Measurements from ENCODE around the gene FPR3. TPM values are rescaled to one million over a fixed set of nuclear protein-coding genes. Genes with fewer than 3 reads are reported as not detected.

The FPR3 gene
- total RNA-seq: not detected in 2 replicates

GRCh38 chr19:51794885-51795490 lies at the start of gene FPR3:
Gene FPR3, plus strand, starts transcription at chr19:51795157. Its CDS starts 28,592 bp downstream, at chr19:51823749.
- no peak for TF ChIP-seq CTCF (IDR thresholded peaks at IDR 0.05; ENCODE audit: insufficient read depth, low read depth, low read length)
- DNase-seq (ENCODE audit: low read depth): no peak

GRCh38 chr19:51746731-51747130 lies 48.2 kb upstream of the FPR3 start:
- no peak overlapping the region for H3K4me3 ChIP-seq (ENCODE audit: low read depth, low read length)
- DNase-seq (ENCODE audit: low read depth): no peak
- no peak for TF ChIP-seq CTCF (IDR thresholded peaks at IDR 0.05; ENCODE audit: insufficient read depth, low read depth, low read length)

More at GRCh38 chr19:51794885-51795490, at the start of gene FPR3:
- no peak within 1 kb of the TSS for H3K4me3 ChIP-seq (ENCODE audit: low read depth, low read length)

GRCh38 chr19:51749979-51750378 lies 45.0 kb upstream of the FPR3 start:
- DNase-seq (ENCODE audit: low read depth): no peak
- no peak for TF ChIP-seq CTCF (IDR thresholded peaks at IDR 0.05; ENCODE audit: insufficient read depth, low read depth, low read length)
- H3K4me3 ChIP-seq (ENCODE audit: low read depth, low read length): no peak overlapping the region

GRCh38 chr19:51750400-51751094 lies 44.4 kb upstream of the FPR3 start:
- DNase-seq (ENCODE audit: low read depth): no peak
- no peak for TF ChIP-seq CTCF (IDR thresholded peaks at IDR 0.05; ENCODE audit: insufficient read depth, low read depth, low read length)
- no peak overlapping the region for H3K4me3 ChIP-seq (ENCODE audit: low read depth, low read length)

GRCh38 chr19:51751655-51752054 lies 43.3 kb upstream of the FPR3 start, which contains the start of gene FPR1:
Gene FPR1, minus strand, starts transcription at chr19:51751878. Its CDS starts 4,884 bp downstream, at chr19:51746994.
- DNase-seq (ENCODE audit: low read depth): peak; percentile 52
- no peak within 1 kb of the TSS for H3K4me3 ChIP-seq (ENCODE audit: low read depth, low read length)
- no peak for TF ChIP-seq CTCF (IDR thresholded peaks at IDR 0.05; ENCODE audit: insufficient read depth, low read depth, low read length)

GRCh38 chr19:51754109-51754508 lies 40.8 kb upstream of the FPR3 start:
- H3K4me3 ChIP-seq (ENCODE audit: low read depth, low read length): no peak overlapping the region
- no peak for DNase-seq (ENCODE audit: low read depth)
- TF ChIP-seq CTCF (IDR thresholded peaks at IDR 0.05; ENCODE audit: insufficient read depth, low read depth, low read length): no peak

Measured in fibroblast of villous mesenchyme (primary cell).